Hepatocyte (in vitro differentiated cells): Measurements from ENCODE around the gene UBXN11.

Experiments used
- EZH2phosphoT487 ChIP-seq: fragments of 200-600 bp; sonication (generic); IDR thresholded peaks from one replicate; pipeline ENCODE4 v1.6.1; 2018; ENCODE audit warnings: antibody characterized with exemption, mild to moderate bottlenecking, low read depth, moderate library complexity; ENCODE audit not compliant: unreplicated experiment, severe bottlenecking
- TF ChIP-seq, protein P1 (sequence below): fragments of 200-600 bp; sonication (generic); IDR thresholded peaks from 2 replicates; pipeline ENCODE4 v1.5.1; 2016; ENCODE audit warnings: antibody characterized with exemption, mild to moderate bottlenecking; ENCODE audit not compliant: poor library complexity

- TF ChIP-seq, protein P1, sequence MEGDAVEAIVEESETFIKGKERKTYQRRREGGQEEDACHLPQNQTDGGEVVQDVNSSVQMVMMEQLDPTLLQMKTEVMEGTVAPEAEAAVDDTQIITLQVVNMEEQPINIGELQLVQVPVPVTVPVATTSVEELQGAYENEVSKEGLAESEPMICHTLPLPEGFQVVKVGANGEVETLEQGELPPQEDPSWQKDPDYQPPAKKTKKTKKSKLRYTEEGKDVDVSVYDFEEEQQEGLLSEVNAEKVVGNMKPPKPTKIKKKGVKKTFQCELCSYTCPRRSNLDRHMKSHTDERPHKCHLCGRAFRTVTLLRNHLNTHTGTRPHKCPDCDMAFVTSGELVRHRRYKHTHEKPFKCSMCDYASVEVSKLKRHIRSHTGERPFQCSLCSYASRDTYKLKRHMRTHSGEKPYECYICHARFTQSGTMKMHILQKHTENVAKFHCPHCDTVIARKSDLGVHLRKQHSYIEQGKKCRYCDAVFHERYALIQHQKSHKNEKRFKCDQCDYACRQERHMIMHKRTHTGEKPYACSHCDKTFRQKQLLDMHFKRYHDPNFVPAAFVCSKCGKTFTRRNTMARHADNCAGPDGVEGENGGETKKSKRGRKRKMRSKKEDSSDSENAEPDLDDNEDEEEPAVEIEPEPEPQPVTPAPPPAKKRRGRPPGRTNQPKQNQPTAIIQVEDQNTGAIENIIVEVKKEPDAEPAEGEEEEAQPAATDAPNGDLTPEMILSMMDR: no peak
- TF ChIP-seq EZH2phosphoT487: no peak
Measured at GRCh38 chr1:26302733-26303405, 3.6 kb downstream of the UBXN11 start.
